Rectal smooth muscle tissue (tissue), 1 donor: Measurements from ENCODE around the gene TMOD3.

Source experiments
- H3K27ac ChIP-seq: one replicate; pipeline ENCODE4 v1.7.0; 2013; ENCODE audit warnings: low read depth, low read length, inconsistent platforms
- H3K27me3 ChIP-seq: one replicate; pipeline ENCODE4 v1.7.0; 2013; ENCODE audit warnings: low read length; ENCODE audit not compliant: control insufficient read depth, insufficient read depth
- H3K36me3 ChIP-seq: one replicate; pipeline ENCODE4 v1.7.0; 2013; ENCODE audit warnings: low read length; ENCODE audit not compliant: control insufficient read depth, insufficient read depth
- H3K4me1 ChIP-seq: one replicate; pipeline ENCODE4 v1.7.0; 2013; ENCODE audit warnings: low read length; ENCODE audit not compliant: control insufficient read depth, insufficient read depth
- H3K4me3 ChIP-seq: one replicate; pipeline ENCODE4 v1.7.0; 2013; ENCODE audit warnings: low read length
- H3K9ac ChIP-seq: one replicate; pipeline ENCODE4 v1.7.0; 2013; ENCODE audit warnings: low read length

The TMOD3 gene

DNA sequence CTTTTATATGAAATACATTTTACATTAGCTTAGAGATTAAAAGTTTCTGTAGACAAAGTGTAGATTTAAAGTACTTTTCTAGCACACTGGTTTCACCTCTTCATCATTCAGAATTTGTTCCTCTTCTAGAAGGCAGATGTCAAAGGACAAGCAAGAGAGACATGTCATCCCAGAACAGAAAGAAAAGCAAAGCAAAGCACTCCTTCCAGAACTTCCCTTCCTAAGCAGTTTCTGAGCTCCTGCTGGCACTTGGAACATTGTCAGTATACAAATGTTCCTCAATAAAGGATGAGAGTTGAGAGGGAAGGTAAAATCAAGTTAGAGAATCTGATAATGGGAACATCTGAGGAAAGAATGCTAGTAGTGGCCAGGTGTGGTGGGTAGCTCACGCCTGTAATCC is 26.2 kb downstream of the TMOD3 start:
- Histone ChIP-seq H3K4me1 (no peaks in the 10 kb centered on the region), H3K4me3 (no peak overlapping the region), H3K36me3 (no peaks in the 10 kb centered on the region), H3K27me3 (no peaks in the 10 kb centered on the region), H3K27ac (no peak overlapping the region), H3K9ac (no peak overlapping the region)

DNA sequence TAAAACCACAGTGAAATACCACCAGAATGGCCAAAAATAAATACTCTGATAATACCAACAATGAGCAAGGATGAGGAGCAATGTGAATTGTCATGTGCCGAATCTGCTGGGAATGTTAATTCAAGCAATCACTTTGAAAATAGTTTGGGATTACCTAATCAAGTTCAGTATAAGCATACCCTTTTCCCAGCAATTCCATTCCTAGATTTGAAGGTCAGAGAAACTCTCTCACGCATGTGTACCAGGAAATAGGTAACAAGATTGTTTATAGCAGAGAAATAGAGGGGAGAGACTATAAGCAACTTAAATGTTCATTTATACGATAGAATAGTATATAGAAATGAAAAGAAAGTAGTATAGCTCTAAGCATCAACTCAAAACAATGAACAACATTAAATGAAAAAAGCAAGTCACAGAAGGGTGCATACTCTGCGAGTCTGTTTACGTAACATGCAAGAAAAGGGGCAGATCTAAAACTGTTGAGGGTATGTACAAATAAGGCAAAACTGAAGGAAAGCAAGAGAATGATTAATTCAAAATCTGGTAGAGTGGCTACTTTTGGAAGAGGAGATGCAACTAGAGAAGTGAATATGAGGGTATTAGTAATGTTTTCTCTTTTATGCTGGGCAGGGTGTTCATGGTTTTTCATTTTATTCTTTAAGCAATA is 27.4 kb downstream of the TMOD3 start:
- Histone ChIP-seq H3K36me3 (no peaks in the 10 kb centered on the region), H3K27me3 (no peaks in the 10 kb centered on the region), H3K4me1 (no peaks in the 10 kb centered on the region), H3K9ac (no peak overlapping the region), H3K4me3 (no peak overlapping the region), H3K27ac (no peak overlapping the region)

DNA sequence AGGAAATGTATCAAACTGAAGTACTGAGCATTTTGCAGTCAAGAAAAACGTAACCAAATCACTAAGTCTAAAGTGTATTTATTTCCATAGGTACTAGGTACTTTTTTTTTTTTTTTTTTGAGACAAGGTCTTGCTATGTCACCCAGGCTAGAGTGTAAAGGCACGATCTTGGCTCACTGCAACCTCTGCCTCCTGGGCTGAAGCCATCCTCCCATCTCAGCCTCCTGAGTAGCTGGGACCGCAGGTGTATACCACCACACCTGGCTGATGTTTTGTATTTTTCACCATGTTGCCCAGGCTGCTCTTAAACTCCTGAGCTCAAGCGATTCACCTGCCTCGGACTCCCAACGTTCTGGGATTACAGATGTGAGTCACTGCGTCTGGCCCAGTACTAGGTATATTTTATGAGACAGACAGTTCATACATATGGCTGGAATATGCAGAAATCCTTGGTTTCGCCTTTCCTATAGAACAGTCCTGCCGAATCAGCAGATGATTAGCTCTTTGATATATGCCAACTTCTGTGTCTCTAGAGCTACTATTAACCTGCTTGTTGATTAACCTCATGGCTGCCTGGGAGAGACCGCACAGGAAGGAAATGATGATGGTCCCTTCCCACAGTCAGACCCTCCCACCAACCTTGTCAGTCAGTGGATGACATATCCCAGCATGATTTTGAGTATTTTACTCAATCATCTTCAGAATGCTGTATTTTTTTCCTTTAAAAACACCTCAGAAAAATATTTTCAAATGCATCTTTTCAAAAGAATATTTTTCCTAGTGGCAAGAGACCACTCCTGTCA is 32.3 kb downstream of the TMOD3 start:
- H3K27me3 ChIP-seq, result no peaks in the 10 kb centered on the region
- peaks cover 9% of the 10 kb centered on the region for H3K36me3 ChIP-seq
- H3K4me1 ChIP-seq, result no peaks in the 10 kb centered on the region
- H3K4me3 ChIP-seq, result no peak overlapping the region
- H3K9ac ChIP-seq, result no peak overlapping the region
- H3K27ac ChIP-seq, result no peak overlapping the region

DNA sequence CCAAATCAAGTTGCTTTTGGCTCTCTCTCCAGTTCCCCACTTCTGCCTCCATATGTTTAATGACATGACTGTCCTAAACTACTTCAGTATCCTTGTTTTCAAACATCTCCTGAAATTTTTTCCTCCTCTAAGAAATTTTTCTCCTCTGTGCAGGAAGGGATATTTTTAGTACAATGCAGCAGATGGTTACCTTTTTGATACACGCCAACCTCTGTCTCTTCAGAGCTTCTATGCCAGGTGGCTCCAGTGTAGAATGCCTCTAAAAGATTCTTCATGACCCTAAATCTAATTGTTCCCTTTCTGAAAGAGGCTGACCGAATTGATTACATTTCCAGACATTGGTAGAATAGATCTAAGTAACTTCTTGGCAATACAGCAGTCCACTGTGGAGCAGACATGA is 33.7 kb downstream of the TMOD3 start:
- no peaks in the 10 kb centered on the region for H3K27me3 ChIP-seq
- H3K4me3 ChIP-seq, result no peak overlapping the region
- no peak overlapping the region for H3K27ac ChIP-seq
- no peak overlapping the region for H3K9ac ChIP-seq
- H3K4me1 ChIP-seq, result no peaks in the 10 kb centered on the region
- peaks cover 9% of the 10 kb centered on the region for H3K36me3 ChIP-seq

DNA sequence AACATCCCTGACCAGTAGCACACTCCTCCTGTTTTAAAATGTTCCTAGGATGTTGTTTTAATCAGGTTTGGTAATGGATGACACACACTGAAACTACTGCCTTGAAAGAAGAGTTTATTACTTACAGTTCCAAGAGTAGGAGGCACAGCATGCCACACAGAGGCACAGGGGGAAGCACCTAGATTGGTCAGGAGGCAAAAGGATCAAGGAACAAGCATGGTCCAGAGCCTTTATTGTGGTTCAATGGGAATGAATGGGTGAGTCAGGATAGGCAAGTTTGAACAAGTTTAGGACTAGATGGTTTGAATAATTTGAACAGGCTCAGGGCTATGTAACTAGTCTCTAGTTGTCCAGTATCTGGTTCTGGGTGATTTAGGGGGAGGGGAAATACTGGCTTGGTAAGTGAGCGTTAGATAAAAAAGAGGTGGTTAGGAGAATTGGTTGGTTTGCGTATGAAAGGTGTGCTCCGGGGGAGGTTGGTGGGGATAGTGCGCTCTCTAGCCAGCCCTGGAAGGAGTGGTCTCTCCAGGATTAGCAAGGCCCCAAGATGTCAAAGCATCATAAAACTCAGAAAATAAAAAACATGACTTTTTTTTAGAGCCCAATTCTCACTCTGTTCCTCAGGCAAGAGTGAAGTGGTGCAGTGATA is 35.1 kb downstream of the TMOD3 start:
- Histone ChIP-seq H3K9ac (no peak overlapping the region), H3K27ac (no peak overlapping the region), H3K36me3 (peaks cover 9% of the 10 kb centered on the region), H3K4me3 (no peak overlapping the region), H3K4me1 (no peaks in the 10 kb centered on the region), H3K27me3 (no peaks in the 10 kb centered on the region)

DNA sequence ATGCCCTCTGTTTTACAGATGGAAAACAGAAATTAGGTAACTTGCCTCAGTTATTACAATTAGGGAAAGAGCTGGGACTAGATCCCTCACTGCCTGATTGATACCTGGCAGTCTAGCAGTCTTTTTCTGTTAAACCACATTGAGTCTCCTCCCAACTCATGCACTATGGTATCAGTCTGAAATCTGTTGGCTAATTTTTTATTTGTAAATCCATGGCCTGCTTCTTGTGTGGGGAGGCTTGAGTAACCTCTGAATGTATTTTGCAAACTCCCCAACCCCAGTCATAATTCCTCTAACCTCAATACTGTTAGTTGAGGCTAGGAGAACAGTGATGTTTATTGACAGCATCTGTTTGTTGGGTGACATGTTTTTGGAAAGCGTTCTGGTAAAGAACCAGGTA is 35.9 kb downstream of the TMOD3 start:
- Histone ChIP-seq H3K27me3 (no peaks in the 10 kb centered on the region), H3K4me3 (no peak overlapping the region), H3K36me3 (peaks cover 10% of the 10 kb centered on the region), H3K4me1 (no peaks in the 10 kb centered on the region), H3K9ac (no peak overlapping the region), H3K27ac (no peak overlapping the region)

DNA sequence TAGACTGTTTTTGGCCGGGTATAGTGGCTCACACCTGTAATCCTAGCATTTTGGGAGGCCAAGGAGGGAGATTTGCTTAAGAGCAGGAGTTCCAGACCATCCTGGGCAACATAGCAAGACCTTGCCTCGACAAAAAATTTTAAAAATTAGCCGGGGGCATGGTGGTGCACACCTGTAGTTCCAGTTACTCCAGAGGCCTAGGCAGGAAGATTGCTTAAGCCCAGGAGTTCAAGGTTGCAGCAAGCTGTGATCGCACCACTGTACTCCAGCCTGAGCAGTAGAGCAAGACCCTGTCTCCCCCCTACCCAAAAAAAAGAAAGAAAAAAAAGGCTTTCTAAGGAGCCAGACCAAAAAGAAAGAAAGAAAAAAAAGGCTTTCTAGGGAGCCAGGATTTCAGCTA is 36.7 kb downstream of the TMOD3 start:
- Histone ChIP-seq H3K4me1 (no peaks in the 10 kb centered on the region), H3K4me3 (no peak overlapping the region), H3K9ac (no peak overlapping the region), H3K27me3 (no peaks in the 10 kb centered on the region), H3K27ac (no peak overlapping the region), H3K36me3 (peaks cover 12% of the 10 kb centered on the region)

DNA sequence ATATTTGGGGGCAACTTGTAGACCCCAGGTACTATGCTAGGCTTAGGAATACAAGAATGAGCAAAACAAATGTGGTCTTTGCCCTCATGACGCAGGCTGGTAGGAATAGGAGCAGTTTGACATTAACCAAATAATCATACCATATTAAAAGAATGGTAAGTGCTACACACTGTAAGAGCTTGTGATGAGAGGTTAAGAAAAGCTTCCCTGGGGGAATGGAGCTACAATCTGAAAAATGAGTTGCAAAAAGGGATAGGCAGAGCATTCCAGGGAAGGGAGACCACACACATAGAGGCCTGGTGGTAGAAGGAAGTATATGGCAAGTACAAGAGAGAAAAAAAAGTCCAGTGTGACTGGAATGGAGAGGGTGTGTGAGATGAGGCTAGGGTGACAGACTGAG is 37.3 kb downstream of the TMOD3 start:
- Histone ChIP-seq H3K36me3 (peaks cover 12% of the 10 kb centered on the region), H3K4me3 (no peak overlapping the region), H3K27me3 (no peaks in the 10 kb centered on the region), H3K4me1 (no peaks in the 10 kb centered on the region), H3K9ac (no peak overlapping the region), H3K27ac (no peak overlapping the region)

DNA sequence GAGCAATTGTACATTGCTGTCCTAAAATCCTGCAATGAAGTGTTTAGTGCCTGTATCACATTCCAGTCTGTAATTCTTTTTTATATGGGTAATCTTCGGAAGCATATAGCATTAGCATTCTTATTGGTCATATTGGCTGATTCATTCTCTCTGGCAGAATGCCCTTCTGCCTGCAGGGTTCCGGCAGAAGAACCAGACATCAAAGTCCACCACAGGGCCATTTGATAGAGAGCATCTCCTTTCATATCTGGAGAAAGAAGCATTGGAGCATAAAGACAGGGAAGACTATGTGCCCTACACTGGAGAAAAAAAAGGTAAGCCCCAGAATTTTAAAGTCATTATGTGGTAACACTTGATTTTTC is 39.6 kb downstream of the TMOD3 start:
- Histone ChIP-seq H3K36me3 (peaks cover 8% of the 10 kb centered on the region), H3K9ac (no peak overlapping the region), H3K27ac (no peak overlapping the region), H3K4me3 (no peak overlapping the region), H3K27me3 (no peaks in the 10 kb centered on the region), H3K4me1 (no peaks in the 10 kb centered on the region)

DNA sequence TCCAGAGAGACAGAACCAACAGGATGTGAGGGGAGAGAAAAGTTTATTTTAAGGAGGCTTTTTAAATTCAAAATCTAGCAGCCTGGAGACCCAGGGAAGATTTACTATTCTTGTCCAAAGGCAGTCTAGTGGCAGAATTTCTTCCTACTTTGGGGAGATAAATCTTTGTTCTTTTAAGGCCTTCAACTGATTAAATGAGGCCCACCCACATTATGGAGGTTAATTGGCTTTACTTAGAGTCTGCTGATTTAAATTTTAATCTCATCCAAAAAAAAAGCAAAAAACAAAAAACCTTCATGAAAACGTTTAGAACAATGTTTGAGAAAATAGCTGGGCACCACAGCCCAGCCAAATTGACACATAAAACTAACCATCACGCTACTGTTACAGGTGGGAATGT is 41.3 kb downstream of the TMOD3 start:
- no peak overlapping the region for H3K9ac ChIP-seq
- H3K4me3 ChIP-seq, result no peak overlapping the region
- peaks cover 7% of the 10 kb centered on the region for H3K36me3 ChIP-seq
- H3K27ac ChIP-seq, result no peak overlapping the region
- H3K27me3 ChIP-seq, result no peaks in the 10 kb centered on the region
- no peaks in the 10 kb centered on the region for H3K4me1 ChIP-seq

DNA sequence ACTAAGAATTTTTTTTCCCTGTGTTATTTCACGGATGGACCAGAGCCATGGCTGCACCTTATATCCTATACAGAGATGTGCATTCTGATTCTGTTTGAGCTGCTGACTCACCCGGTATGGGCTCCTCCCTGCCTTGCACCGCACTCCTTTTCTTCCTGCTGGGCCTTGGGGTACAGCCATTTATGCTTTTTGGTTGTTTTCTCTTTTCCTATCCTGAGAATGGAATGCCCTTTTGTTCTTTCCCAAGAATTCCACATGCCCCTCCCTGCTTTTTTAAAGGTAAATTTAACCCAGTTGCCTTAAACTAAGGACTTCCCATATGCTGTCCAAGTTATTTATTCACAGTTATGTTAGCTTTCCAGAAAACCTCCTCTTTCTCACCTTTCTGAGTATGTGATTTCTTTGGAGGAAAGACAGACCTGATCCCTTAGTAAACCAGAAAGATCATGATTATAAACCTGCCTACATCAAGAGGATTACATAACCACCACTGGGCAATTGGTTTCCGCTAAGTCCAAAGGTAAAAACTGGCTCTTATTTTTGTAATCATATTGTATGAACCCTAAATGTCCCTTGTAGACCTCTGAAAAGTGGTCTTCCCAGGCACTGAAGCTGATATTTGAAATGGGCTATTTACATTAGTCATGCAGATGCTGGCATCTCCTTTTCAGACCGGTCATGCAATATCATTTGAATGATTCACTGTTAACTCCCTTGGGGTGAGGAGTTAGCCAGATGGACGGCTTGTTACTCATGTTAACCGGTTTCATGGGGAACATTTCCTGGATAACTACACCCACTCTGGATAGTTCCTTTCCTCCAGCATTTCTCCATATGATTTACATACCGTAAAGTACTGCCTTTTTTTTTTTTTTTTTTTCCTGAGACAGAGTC is 45.5 kb downstream of the TMOD3 start:
- H3K4me1 ChIP-seq, result peaks cover 8% of the 10 kb centered on the region
- no peak overlapping the region for H3K9ac ChIP-seq
- no peak overlapping the region for H3K4me3 ChIP-seq
- H3K36me3 ChIP-seq, result peaks cover 8% of the 10 kb centered on the region
- H3K27ac ChIP-seq, result no peak overlapping the region
- no peaks in the 10 kb centered on the region for H3K27me3 ChIP-seq

DNA sequence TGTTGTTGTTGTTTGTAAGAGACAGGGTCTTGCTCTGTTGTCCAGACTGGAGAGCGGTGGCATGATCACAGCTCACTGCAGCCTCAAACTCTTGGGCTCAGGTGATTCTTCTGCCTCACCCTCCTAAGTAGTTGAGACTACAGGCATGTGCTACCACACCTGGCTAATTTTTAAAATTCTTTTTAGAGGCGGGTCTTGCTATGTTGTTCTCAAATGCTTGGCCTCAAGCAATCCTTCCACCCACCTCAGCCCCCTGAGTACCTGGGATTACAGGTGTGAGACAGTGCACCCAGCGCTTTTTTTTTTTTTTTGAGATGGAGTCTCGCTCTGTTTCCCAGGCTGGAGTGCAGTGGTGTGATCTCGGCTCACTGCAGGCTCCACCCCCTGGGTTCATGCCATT is 46.7 kb downstream of the TMOD3 start:
- Histone ChIP-seq H3K4me3 (no peak overlapping the region), H3K27me3 (no peaks in the 10 kb centered on the region), H3K27ac (no peak overlapping the region), H3K4me1 (peaks cover 13% of the 10 kb centered on the region), H3K9ac (no peak overlapping the region), H3K36me3 (peaks cover 4% of the 10 kb centered on the region)
